Limb (tissue), 2 donors: ENCODE data around the gene PTPRK.

Source experiments
- DNase-seq, 2 donors: peaks; one replicate each; pipeline ENCODE4 v3.0.0-alpha.2; 2016; ENCODE audit errors: extremely low spot score in 2 of 2

Gene PTPRK

GRCh38 chr6:127968394-127968793 lies 552.0 kb downstream of the PTPRK start:
- no peak for DNase-seq

GRCh38 chr6:127967708-127968107 lies 552.7 kb downstream of the PTPRK start:
- DNase-seq = no peak

GRCh38 chr6:127966616-127967015 lies 553.8 kb downstream of the PTPRK start:
- DNase-seq = no peak

- no peak for DNase-seq
Observed at GRCh38 chr6:127963495-127963894, 556.9 kb downstream of the PTPRK start.

GRCh38 chr6:127959869-127960268 lies 560.5 kb downstream of the PTPRK start:
- no peak for DNase-seq

GRCh38 chr6:127956956-127957355 lies 563.4 kb downstream of the PTPRK start:
- DNase-seq = no peak

GRCh38 chr6:127956260-127956888 lies 564.0 kb downstream of the PTPRK start:
- DNase-seq = no peak

- no peak for DNase-seq
Observed at GRCh38 chr6:127954082-127954481, 566.3 kb downstream of the PTPRK start.

- no peak for DNase-seq
Observed at GRCh38 chr6:127952831-127953230, 567.6 kb downstream of the PTPRK start.

- DNase-seq = no peak
Observed at GRCh38 chr6:127952176-127952575, 568.2 kb downstream of the PTPRK start.

GRCh38 chr6:127951172-127951917 lies 569.1 kb downstream of the PTPRK start:
- no peak for DNase-seq

- no peak for DNase-seq
Observed at GRCh38 chr6:127950566-127951145, 569.7 kb downstream of the PTPRK start.

- DNase-seq = no peak
Observed at GRCh38 chr6:127949251-127949650, 571.1 kb downstream of the PTPRK start.

- DNase-seq = no peak
Observed at GRCh38 chr6:127946388-127946787, 574.0 kb downstream of the PTPRK start.

- DNase-seq = no peak
Observed at GRCh38 chr6:127945434-127946097, 574.8 kb downstream of the PTPRK start.

- no peak for DNase-seq
Observed at GRCh38 chr6:127941228-127941627, 579.2 kb downstream of the PTPRK start.

GRCh38 chr6:127939442-127940066 lies 580.8 kb downstream of the PTPRK start:
- DNase-seq = no peak

- DNase-seq = no peak
Observed at GRCh38 chr6:127938701-127939100, 581.7 kb downstream of the PTPRK start.

- DNase-seq = no peak
Observed at GRCh38 chr6:127937747-127938146, 582.7 kb downstream of the PTPRK start.

- DNase-seq = no peak
Observed at GRCh38 chr6:127937102-127937501, 583.3 kb downstream of the PTPRK start.

GRCh38 chr6:127934956-127935355 lies 585.4 kb downstream of the PTPRK start:
- no peak for DNase-seq
